Femur (tissue), 1 donor: ENCODE measurements around the gene CUBN.

Experiments
- DNase-seq: peaks from one replicate; pipeline ENCODE4 v3.0.0-alpha.2; 2017

CUBN gene

GRCh38 chr10:17100586-17100985, 29.0 kb downstream of the CUBN start:
- no peak for DNase-seq

GRCh38 chr10:17098012-17098411, 31.6 kb downstream of the CUBN start:
- DNase-seq: no peak

- DNase-seq: no peak
Measured at GRCh38 chr10:17094844-17095243, 34.8 kb downstream of the CUBN start.

- DNase-seq: no peak
Measured at GRCh38 chr10:17092986-17093803, 36.4 kb downstream of the CUBN start.

GRCh38 chr10:17092216-17092944, 37.2 kb downstream of the CUBN start:
- no peak for DNase-seq

- no peak for DNase-seq
Measured at GRCh38 chr10:17088118-17088806, 41.3 kb downstream of the CUBN start.

GRCh38 chr10:17086865-17087367, 42.7 kb downstream of the CUBN start:
- DNase-seq: no peak

GRCh38 chr10:17085011-17085725, 44.4 kb downstream of the CUBN start:
- peak; percentile 67 for DNase-seq

GRCh38 chr10:17084258-17084657, 45.4 kb downstream of the CUBN start:
- no peak for DNase-seq

GRCh38 chr10:17081431-17081830, 48.2 kb downstream of the CUBN start:
- DNase-seq: no peak

GRCh38 chr10:17077890-17078289, 51.7 kb downstream of the CUBN start:
- DNase-seq: no peak

- DNase-seq: no peak
Measured at GRCh38 chr10:17077346-17077781, 52.2 kb downstream of the CUBN start.

GRCh38 chr10:17076626-17077345, 52.8 kb downstream of the CUBN start:
- no peak for DNase-seq

GRCh38 chr10:17075533-17076359, 53.9 kb downstream of the CUBN start:
- DNase-seq: no peak

- no peak for DNase-seq
Measured at GRCh38 chr10:17074541-17074847, 55.1 kb downstream of the CUBN start.

GRCh38 chr10:17073725-17074540, 55.7 kb downstream of the CUBN start:
- no peak for DNase-seq

GRCh38 chr10:17068953-17069352, 60.7 kb downstream of the CUBN start:
- no peak for DNase-seq

- no peak for DNase-seq
Measured at GRCh38 chr10:17067376-17068264, 62.0 kb downstream of the CUBN start.

GRCh38 chr10:17066807-17067206, 62.8 kb downstream of the CUBN start:
- DNase-seq: no peak
